B cell (primary cell): ENCODE data around the gene NCAPG. TPM values are rescaled to one million over a fixed set of nuclear protein-coding genes. Genes with fewer than 3 reads are reported as not detected.

ENCODE experiments used
- ATAC-seq: fragments of 200-7000 bp; cut with Tn5 transposase; one replicate; pipeline ENCODE4 v1.10.0; 2021; ENCODE audit warnings: low read depth, mild to moderate bottlenecking, moderate number of reproducible peaks, moderate library complexity
- CTCF ChIA-PET: fragments of 350-600 bp; sonication (Branson Sonifier 250); formaldehyde crosslinking; loops from one replicate; lab custom pipeline; 2021; ENCODE audit warnings: antibody characterized with exemption, inconsistent platforms; lab: Charles Lee
- POLR2A ChIA-PET: fragments of 350-600 bp; sonication (Branson Sonifier 250); formaldehyde crosslinking; loops from one replicate; lab custom pipeline; 2021; ENCODE audit warnings: antibody characterized with exemption; lab: Charles Lee
- DNase-seq: peaks from one replicate; pipeline ENCODE4 v3.0.0; 2013
- H2AFZ ChIP-seq: 2 replicates; pipeline ENCODE4 v1.6.1; 2012; ENCODE audit warnings: mild to moderate bottlenecking, low read depth, low read length; ENCODE audit not compliant: insufficient read depth, poor library complexity, severe bottlenecking
- H3K27ac ChIP-seq, 2 donors: 1 replicate in 1 of 2; 2 replicates in 1 of 2; pipeline ENCODE4 v1.5.1; 2012 to 2013; ENCODE audit warnings: low read length in 2 of 2, mild to moderate bottlenecking in 2 of 2, moderate library complexity in 1 of 2
- H3K27me3 ChIP-seq, 4 experiments: fragments of 200-600 bp in 1 of 4; sonication (generic) in 1 of 4; replicated peaks in 1 of 4; 1 replicate in 2 of 4; 2 replicates in 2 of 4; pipeline versions ENCODE4 v1.6.1 to v1.7.0; 2013 to 2016; ENCODE audit warnings: low read length in 3 of 4, mild to moderate bottlenecking in 2 of 4, mixed read lengths in 1 of 4, moderate library complexity in 1 of 4; ENCODE audit not compliant: insufficient read depth in 4 of 4, control insufficient read depth in 3 of 4; ENCODE audit errors: control extremely low read depth in 1 of 4
- H3K36me3 ChIP-seq, 2 experiments: replicated peaks in 1 of 2; 1 replicate in 1 of 2; 2 replicates in 1 of 2; pipeline versions ENCODE4 v1.6.1 to v1.7.1; 2013; ENCODE audit warnings: low read length in 1 of 2; ENCODE audit not compliant: insufficient read depth in 2 of 2, control insufficient read depth in 1 of 2; ENCODE audit errors: control extremely low read depth in 1 of 2, extremely low read depth in 1 of 2
- H3K4me1 ChIP-seq, 2 donors: fragments of 200-600 bp in 1 of 2; sonication (generic) in 1 of 2; 1 replicate in 1 of 2; 2 replicates in 1 of 2; pipeline versions ENCODE4 v1.5.1 to v1.6.1; 2013 to 2017; ENCODE audit warnings: low read length in 2 of 2; ENCODE audit not compliant: control insufficient read depth in 2 of 2, insufficient read depth in 2 of 2
- H3K4me2 ChIP-seq: replicated peaks from 2 replicates; pipeline ENCODE3; 2012; ENCODE audit warnings: mild to moderate bottlenecking, low read depth, low read length; ENCODE audit not compliant: poor library complexity, severe bottlenecking
- H3K4me3 ChIP-seq, 5 experiments: fragments of 200-600 bp in 1 of 5; sonication (generic) in 1 of 5; 1 replicate in 3 of 5; 2 replicates in 2 of 5; pipeline versions ENCODE4 v1.5.1 to v1.7.0; 2011 to 2016; ENCODE audit warnings: low read length in 4 of 5, mild to moderate bottlenecking in 4 of 5, low read depth in 2 of 5, control low read depth in 1 of 5, moderate library complexity in 1 of 5; ENCODE audit not compliant: insufficient read depth in 1 of 5; ENCODE audit errors: control extremely low read depth in 1 of 5, extremely low read depth in 1 of 5
- H3K79me2 ChIP-seq: fragments of 200-600 bp; sonication (generic); one replicate; pipeline ENCODE4 v1.6.0; 2016; ENCODE audit warnings: low read length; ENCODE audit not compliant: control insufficient read depth, insufficient read depth
- H3K9ac ChIP-seq: fragments of 200-600 bp; sonication (generic); 2 replicates; pipeline ENCODE4 v1.6.1; 2017; ENCODE audit warnings: mild to moderate bottlenecking, low read length, moderate library complexity
- H3K9me3 ChIP-seq, 3 donors: one replicate each; pipeline versions ENCODE4 v1.6.1 to v1.7.1; 2013; ENCODE audit warnings: low read length in 2 of 3; ENCODE audit not compliant: control insufficient read depth in 2 of 3, insufficient read depth in 1 of 3; ENCODE audit errors: control extremely low read depth in 1 of 3
- H4K20me1 ChIP-seq: 2 replicates; pipeline ENCODE4 v1.6.0; 2012; ENCODE audit warnings: mild to moderate bottlenecking, low read length; ENCODE audit not compliant: insufficient read depth, control insufficient read depth, poor library complexity, severe bottlenecking
- H3K27ac Mint-ChIP-seq: one replicate; pipeline ENCODE4 v1.8.0; 2021; ENCODE audit warnings: mixed read lengths
- H3K27me3 Mint-ChIP-seq: one replicate; pipeline ENCODE4 v1.8.0; 2021; ENCODE audit warnings: mixed read lengths
- H3K4me1 Mint-ChIP-seq: one replicate; pipeline ENCODE4 v1.8.0; 2021; ENCODE audit warnings: mixed read lengths
- H3K4me3 Mint-ChIP-seq: one replicate; pipeline ENCODE4 v1.8.0; 2021; ENCODE audit warnings: mixed read lengths
- H3K9me3 Mint-ChIP-seq: one replicate; pipeline ENCODE4 v1.8.0; 2022; ENCODE audit warnings: mixed read lengths; ENCODE audit not compliant: insufficient read depth
- CTCF ChIP-seq: fragments of 200-600 bp; IDR thresholded peaks from one replicate; pipeline ENCODE4 v1.8.0; 2022; ENCODE audit warnings: antibody characterized with exemption, mild to moderate bottlenecking
- EZH2 ChIP-seq: IDR thresholded peaks from 2 replicates; pipeline ENCODE4 v1.6.1; 2012; ENCODE audit warnings: borderline replicate concordance, low read depth, mild to moderate bottlenecking, moderate library complexity, low read length; ENCODE audit not compliant: insufficient read depth, poor library complexity, severe bottlenecking
- WGBS: methylation state at CpG from one replicate; pipeline ENCODE4 v1.1.5; 2013; ENCODE audit warnings: missing lambda C conversion rate; ENCODE audit not compliant: insufficient coverage; 5-methylcytosine and 5-hydroxymethylcytosine counted together
- intact Hi-C: fragments of 100-400 bp; cut with micrococcal nuclease; formaldehyde crosslinking; loops from one replicate; pipeline ENCODE4 v1.10.0; 2022
- polyA plus RNA-seq: library from polyadenylated mRNA; depleted of rRNA; stranded (reverse); fragments of >200 nt; gene quantifications from 2 replicates; pipeline ENCODE4 v1.2.3, GENCODE V29; 2012
- total RNA-seq, 2 donors: library from RNA; stranded (reverse); fragments of 120-200 nt in 1 of 2; gene quantifications; 1 replicate in 1 of 2; 2 replicates in 1 of 2; pipeline versions ENCODE4 v1.2.3 to v1.2.4, GENCODE V29; 2013 to 2022

NCAPG gene
- total and polyA plus RNA-seq, 2 donors (not counting 1 experiment from before 2014, with no cell fraction given): 0.13 to 0.84 TPM

DNA sequence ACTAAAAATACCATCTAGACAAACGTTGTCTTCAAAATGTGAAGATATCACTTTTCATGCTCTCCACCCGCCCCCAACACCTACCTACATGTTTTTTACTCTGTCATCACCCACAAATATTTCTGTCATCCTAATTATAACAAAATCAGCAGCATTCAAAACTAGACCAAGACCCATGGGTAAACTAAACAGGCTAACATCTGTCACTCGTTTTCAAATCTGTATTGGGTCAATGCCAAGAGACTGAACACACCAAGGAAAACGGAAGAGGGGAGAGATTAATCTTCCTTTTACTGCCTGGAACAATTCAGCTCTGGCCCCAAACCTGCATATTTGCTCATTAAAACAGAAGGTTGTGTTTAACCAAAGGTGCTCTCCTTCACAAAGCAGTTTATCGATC lies 46.8 kb upstream of the NCAPG start:
- Histone ChIP-seq H3K4me3 (no peak overlapping the region), H4K20me1 (no peaks in the 10 kb centered on the region), H3K4me1 (no peaks in the 10 kb centered on the region), H3K4me2 (no peak overlapping the region), H2AFZ (no peak overlapping the region), H3K9me3 (peaks cover 0 to 8% (median 0%) of the 10 kb centered on the region in 3 donors), H3K27ac (no peak overlapping the region), H3K27me3 (no peaks in the 10 kb centered on the region), H3K9ac (no peak overlapping the region), H3K36me3 (no peaks in the 10 kb centered on the region), H3K79me2 (no peaks in the 10 kb centered on the region)
- intact Hi-C loops: no loop called here
- ChIA-PET POLR2A (no interaction called here), CTCF (no interaction called here)
- H3K27me3 Mint-ChIP-seq: peaks cover 11% of the 10 kb centered on the region
- no peaks in the 10 kb centered on the region for H3K4me1 Mint-ChIP-seq
- DNase-seq (no peak), ATAC-seq (no peak)
- no peaks in the 10 kb centered on the region for H3K9me3 Mint-ChIP-seq
- TF ChIP-seq CTCF (no peak), EZH2 (no peak)
- no peak overlapping the region for H3K4me3 Mint-ChIP-seq
- H3K27ac Mint-ChIP-seq: no peak overlapping the region
- 68% methylated on average over 4 of the region's 5 CpGs for WGBS

DNA sequence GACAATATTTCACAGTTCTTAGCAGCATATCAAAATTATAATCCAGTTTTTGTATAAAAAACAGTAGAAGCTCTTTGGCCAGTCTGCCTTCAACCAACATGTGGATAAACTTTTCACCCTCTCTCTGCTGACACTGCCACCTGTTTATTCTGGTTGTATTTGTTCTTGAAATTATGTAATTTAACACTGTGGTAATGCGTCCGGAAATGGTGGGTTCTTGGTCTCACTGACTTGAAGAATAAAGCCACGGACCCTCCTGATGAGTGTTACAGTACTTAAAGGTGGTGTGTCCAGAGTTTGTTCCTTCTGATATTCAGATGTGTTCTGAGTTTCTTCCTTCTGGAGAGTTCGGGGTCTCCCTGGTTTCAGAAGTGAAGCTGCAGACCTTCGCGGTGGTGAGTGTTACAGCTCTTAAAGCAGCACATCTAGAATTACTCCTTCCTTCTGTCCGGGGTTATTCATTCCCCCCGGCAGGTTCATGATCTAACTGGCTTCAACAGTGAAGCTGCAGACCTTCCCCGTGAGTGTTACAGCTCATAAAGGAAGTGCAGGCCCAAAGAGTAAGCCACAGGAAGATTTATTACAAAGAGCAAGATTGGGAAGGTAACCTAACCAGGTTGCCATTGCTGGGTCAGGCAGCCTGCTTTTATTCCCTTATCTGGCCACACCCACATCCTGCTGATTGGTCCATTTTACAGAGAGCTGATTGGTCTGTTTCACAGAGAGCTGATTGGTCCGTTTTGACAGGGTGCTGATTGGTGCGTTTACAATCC lies 45.1 kb upstream of the NCAPG start:
- Histone ChIP-seq H3K27me3 (no peaks in the 10 kb centered on the region), H2AFZ (peak overlapping the region; percentile 30), H3K4me2 (no peak overlapping the region), H3K4me3 (no peak overlapping the region), H3K9ac (no peak overlapping the region), H3K9me3 (peaks cover 0 to 5% (median 0%) of the 10 kb centered on the region in 3 donors), H3K36me3 (no peaks in the 10 kb centered on the region), H3K4me1 (no peaks in the 10 kb centered on the region), H4K20me1 (no peaks in the 10 kb centered on the region), H3K79me2 (no peaks in the 10 kb centered on the region), H3K27ac (no peak overlapping the region)
- ChIA-PET POLR2A (no interaction called here), CTCF (no interaction called here)
- intact Hi-C loops: no loop called here
- Mint-ChIP-seq H3K27ac (no peak overlapping the region), H3K9me3 (no peaks in the 10 kb centered on the region), H3K4me1 (no peaks in the 10 kb centered on the region), H3K27me3 (peaks cover 11% of the 10 kb centered on the region), H3K4me3 (no peak overlapping the region)
- 17% methylated on average over 10 of the region's 11 CpGs for WGBS
- DNase-seq (no peak), ATAC-seq (no peak)
- no peak for TF ChIP-seq CTCF
- TF ChIP-seq EZH2: no peak
